Spleen (tissue), 11 donors: Measurements from ENCODE around the gene TSPAN1. TPM values are rescaled to one million over a fixed set of nuclear protein-coding genes. Genes with fewer than 3 reads are reported as not detected.

ENCODE experiments used
- DNase-seq: peaks from one replicate; pipeline ENCODE4 v3.0.0-alpha.2; 2020
- H3K27ac ChIP-seq, 8 donors: fragments of 200-600 bp; sonication (generic) in 7 of 8; 1 replicate in 4 of 8; 2 replicates in 4 of 8; pipeline versions ENCODE4 v1.5.0 to v1.8.0; 2016 to 2021; ENCODE audit warnings: inconsistent platforms in 4 of 8, mild to moderate bottlenecking in 4 of 8, moderate library complexity in 1 of 8
- H3K27me3 ChIP-seq, 7 donors: fragments of 200-600 bp; sonication (generic) in 6 of 7; replicated peaks in 1 of 7; 1 replicate in 4 of 7; 2 replicates in 3 of 7; pipeline versions ENCODE4 v1.5.0 to v1.8.0; 2016 to 2021; ENCODE audit warnings: inconsistent platforms in 3 of 7, mild to moderate bottlenecking in 1 of 7
- H3K36me3 ChIP-seq, 6 donors: fragments of 200-600 bp; sonication (generic) in 5 of 6; 1 replicate in 4 of 6; 2 replicates in 2 of 6; pipeline versions ENCODE4 v1.5.0 to v1.8.0; 2016 to 2021; ENCODE audit warnings: inconsistent platforms in 2 of 6
- H3K4me1 ChIP-seq, 6 donors: fragments of 200-600 bp; sonication (generic) in 5 of 6; 1 replicate in 3 of 6; 2 replicates in 3 of 6; pipeline versions ENCODE4 v1.5.0 to v1.8.0; 2016 to 2021; ENCODE audit warnings: inconsistent platforms in 3 of 6
- H3K4me3 ChIP-seq, 8 donors: fragments of 200-600 bp; sonication (generic) in 7 of 8; 1 replicate in 4 of 8; 2 replicates in 4 of 8; pipeline versions ENCODE4 v1.5.0 to v1.8.0; 2016 to 2021; ENCODE audit warnings: inconsistent platforms in 4 of 8, mild to moderate bottlenecking in 4 of 8, moderate library complexity in 2 of 8
- H3K9me3 ChIP-seq, 8 donors: fragments of 200-600 bp; sonication (generic) in 7 of 8; 1 replicate in 4 of 8; 2 replicates in 4 of 8; pipeline versions ENCODE4 v1.5.0 to v1.8.0; 2016 to 2021; ENCODE audit warnings: inconsistent platforms in 4 of 8
- POLR2A ChIP-seq, 3 donors: fragments of 450-650 bp; IDR thresholded peaks; one replicate each; pipeline ENCODE4 v1.5.1; 2017; ENCODE audit warnings: antibody characterized with exemption in 3 of 3, mild to moderate bottlenecking in 1 of 3
- POLR2AphosphoS5 ChIP-seq, 3 donors: sonication (generic); formaldehyde crosslinking; IDR thresholded peaks; one replicate each; pipeline ENCODE4 v1.5.1; 2017; ENCODE audit warnings: antibody characterized with exemption in 3 of 3
- WGBS, 5 donors: extraction: QIAGEN DNeasy Blood & Tissue Kit in 3 of 5; methylation state at CpG; one replicate each; pipeline versions ENCODE4 v1.1.5 to v1.1.7; 2013 to 2018; 5-methylcytosine and 5-hydroxymethylcytosine counted together
- intact Hi-C: fragments of 100-400 bp; cut with DNase I; formaldehyde crosslinking; loops from one replicate; pipeline ENCODE4 v1.15.0; 2023; ENCODE audit warnings: low total_unique reads
- polyA plus RNA-seq, 3 donors: library from polyadenylated mRNA; stranded (reverse); fragments of 200-250 nt; gene quantifications; one replicate each; pipeline ENCODE4 v1.2.1, GENCODE V29; 2013
- total RNA-seq, 7 donors: library from RNA; depleted of rRNA in 3 of 7; stranded (reverse); fragments of >200 nt in 3 of 7; fragmentation: NEBNext Ultra II Directional in 4 of 7; extraction: Animal tissue kit (Norgen Biotek cat#: 25700) in 4 of 7; gene quantifications; one replicate each; pipeline versions ENCODE4 v1.1.0 to v1.2.1, GENCODE V29; 2016 to 2021
- TF ChIP-seq, protein P1 (sequence below), 11 experiments: fragments of 200-600 bp in 7 of 11; fragments of 450-650 bp in 4 of 11; sonication (generic) in 4 of 11; IDR thresholded peaks in 8 of 11; conservative IDR thresholded peaks in 3 of 11; 1 replicate in 7 of 11; 2 replicates in 4 of 11; pipeline versions ENCODE4 v1.4.0 to v1.8.0; 2016 to 2021; ENCODE audit warnings: antibody characterized with exemption in 11 of 11, inconsistent platforms in 4 of 11, mild to moderate bottlenecking in 1 of 11
- donor health status: healthy with polysubstance abuse.
- donor health status: DM: no; HTN: no; CAD: no; lungs with moderate emphysema.
- donor health status: DM: no; HTN: no; CAD: no.
- donor health status: Bipolar disorder and iron deficiency.
- donor health status: healthy.
- donor health status: DM: no; HTN: no; CAD: no.
- donor health status: DM: yes; HTN: yes; CAD: no.

Gene TSPAN1
- total and polyA plus RNA-seq, 10 donors, result 0.85 to 3.2 (median 1.5) TPM; not detected in 2

DNA sequence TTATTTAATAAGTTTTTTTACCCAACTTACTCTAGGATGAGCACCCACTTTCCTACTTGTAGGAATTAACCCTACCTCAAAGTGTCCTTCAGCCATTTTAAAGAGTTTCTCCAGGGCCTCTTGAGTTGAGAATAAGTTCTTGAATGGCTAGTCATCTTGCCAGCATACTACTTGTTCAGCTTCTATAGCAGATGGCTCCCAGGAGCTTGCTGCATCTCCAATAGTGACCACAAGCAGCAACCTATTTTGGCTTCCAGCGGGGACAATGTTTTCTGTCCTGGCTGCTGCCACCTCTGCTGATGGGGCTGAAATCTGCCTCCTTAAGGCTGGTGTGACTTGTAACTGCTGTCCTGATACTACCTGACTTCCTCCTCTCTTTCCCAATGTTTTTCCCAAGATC lies 21.7 kb upstream of the TSPAN1 start:
- Histone ChIP-seq H3K4me3 (no peak overlapping the region), H3K27me3 (no peaks in the 10 kb centered on the region), H3K36me3 (no peaks in the 10 kb centered on the region), H3K27ac (no peak overlapping the region), H3K4me1 (no peaks in the 10 kb centered on the region), H3K9me3 (no peaks in the 10 kb centered on the region)
- intact Hi-C loops, result no loop called here
- 97 to 100% (median 100%) methylated on average over 1 of the region's 1 CpG for WGBS, 5 donors
- TF ChIP-seq POLR2AphosphoS5 (IDR thresholded peaks at IDR 0.05) (no peak), POLR2A (IDR thresholded peaks at IDR 0.05) (no peak)
- TF ChIP-seq, protein P1, sequence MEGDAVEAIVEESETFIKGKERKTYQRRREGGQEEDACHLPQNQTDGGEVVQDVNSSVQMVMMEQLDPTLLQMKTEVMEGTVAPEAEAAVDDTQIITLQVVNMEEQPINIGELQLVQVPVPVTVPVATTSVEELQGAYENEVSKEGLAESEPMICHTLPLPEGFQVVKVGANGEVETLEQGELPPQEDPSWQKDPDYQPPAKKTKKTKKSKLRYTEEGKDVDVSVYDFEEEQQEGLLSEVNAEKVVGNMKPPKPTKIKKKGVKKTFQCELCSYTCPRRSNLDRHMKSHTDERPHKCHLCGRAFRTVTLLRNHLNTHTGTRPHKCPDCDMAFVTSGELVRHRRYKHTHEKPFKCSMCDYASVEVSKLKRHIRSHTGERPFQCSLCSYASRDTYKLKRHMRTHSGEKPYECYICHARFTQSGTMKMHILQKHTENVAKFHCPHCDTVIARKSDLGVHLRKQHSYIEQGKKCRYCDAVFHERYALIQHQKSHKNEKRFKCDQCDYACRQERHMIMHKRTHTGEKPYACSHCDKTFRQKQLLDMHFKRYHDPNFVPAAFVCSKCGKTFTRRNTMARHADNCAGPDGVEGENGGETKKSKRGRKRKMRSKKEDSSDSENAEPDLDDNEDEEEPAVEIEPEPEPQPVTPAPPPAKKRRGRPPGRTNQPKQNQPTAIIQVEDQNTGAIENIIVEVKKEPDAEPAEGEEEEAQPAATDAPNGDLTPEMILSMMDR (IDR thresholded peaks at IDR 0.05 in 8 of 11, conservative IDR thresholded peaks at IDR 0.05 in 3 of 11), result no peak
- DNase-seq, result no peak

DNA sequence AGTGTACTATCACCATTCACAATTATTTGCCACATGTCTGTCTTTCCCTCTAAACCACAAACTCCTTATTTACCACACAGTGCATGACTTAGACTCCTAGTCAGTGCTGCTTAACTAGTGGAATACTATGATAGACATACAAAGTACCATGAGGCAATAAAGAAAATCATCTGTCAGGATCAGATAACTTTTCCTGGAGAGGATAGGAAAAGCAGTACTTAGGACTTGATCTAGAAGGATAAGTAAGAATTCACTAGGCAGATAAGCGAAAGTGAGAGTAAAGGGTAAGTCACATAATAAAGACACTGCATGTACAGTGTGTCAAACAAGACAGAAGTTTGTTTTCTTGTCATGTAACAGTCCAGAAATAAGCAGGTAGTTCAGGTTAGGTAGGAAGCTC lies 21.2 kb upstream of the TSPAN1 start:
- no peaks in the 10 kb centered on the region for H3K9me3 ChIP-seq
- DNase-seq, result no peak
- H3K4me3 ChIP-seq, result no peak overlapping the region
- TF ChIP-seq POLR2AphosphoS5 (IDR thresholded peaks at IDR 0.05) (no peak), POLR2A (IDR thresholded peaks at IDR 0.05) (no peak)
- TF ChIP-seq, protein P1 (IDR thresholded peaks at IDR 0.05 in 8 of 11, conservative IDR thresholded peaks at IDR 0.05 in 3 of 11), result no peak
- no peaks in the 10 kb centered on the region for H3K36me3 ChIP-seq
- no peaks in the 10 kb centered on the region for H3K4me1 ChIP-seq
- H3K27me3 ChIP-seq, result no peaks in the 10 kb centered on the region
- intact Hi-C loops, result no loop called here
- 91 to 100% (median 97%) methylated on average over 1 of the region's 1 CpG for WGBS, 5 donors
- no peak overlapping the region for H3K27ac ChIP-seq

DNA sequence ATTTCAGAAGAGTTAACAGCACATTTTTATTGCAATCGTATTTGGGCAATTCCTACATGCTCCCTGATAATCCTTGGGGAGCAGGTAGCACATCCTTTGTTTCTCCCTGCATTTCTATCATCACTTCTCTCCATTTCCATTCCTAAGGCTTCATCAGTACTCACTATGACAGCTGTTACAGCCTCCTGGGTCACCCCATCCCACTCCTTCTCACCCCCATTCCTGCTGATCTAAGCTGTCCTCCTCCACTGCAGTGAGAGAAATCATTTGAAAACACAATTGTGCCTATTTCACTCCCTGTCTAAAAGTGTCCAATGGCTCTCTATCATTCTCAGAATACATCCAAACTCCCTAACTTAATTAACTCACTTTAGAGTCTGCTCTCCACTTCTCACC lies 17.0 kb upstream of the TSPAN1 start:
- TF ChIP-seq POLR2AphosphoS5 (IDR thresholded peaks at IDR 0.05), result no peak
- TF ChIP-seq, protein P1 (IDR thresholded peaks at IDR 0.05 in 8 of 11, conservative IDR thresholded peaks at IDR 0.05 in 3 of 11), result no peak
- Histone ChIP-seq H3K9me3 (no peaks in the 10 kb centered on the region), H3K4me3 (no peak overlapping the region), H3K27me3 (no peaks in the 10 kb centered on the region), H3K36me3 (no peaks in the 10 kb centered on the region), H3K27ac (no peak overlapping the region), H3K4me1 (no peaks in the 10 kb centered on the region)
- intact Hi-C loops, result no loop called here
- WGBS, 5 donors, result 73 to 97% (median 94%) methylated on average over 1 of the region's 1 CpG
- DNase-seq, result no peak

DNA sequence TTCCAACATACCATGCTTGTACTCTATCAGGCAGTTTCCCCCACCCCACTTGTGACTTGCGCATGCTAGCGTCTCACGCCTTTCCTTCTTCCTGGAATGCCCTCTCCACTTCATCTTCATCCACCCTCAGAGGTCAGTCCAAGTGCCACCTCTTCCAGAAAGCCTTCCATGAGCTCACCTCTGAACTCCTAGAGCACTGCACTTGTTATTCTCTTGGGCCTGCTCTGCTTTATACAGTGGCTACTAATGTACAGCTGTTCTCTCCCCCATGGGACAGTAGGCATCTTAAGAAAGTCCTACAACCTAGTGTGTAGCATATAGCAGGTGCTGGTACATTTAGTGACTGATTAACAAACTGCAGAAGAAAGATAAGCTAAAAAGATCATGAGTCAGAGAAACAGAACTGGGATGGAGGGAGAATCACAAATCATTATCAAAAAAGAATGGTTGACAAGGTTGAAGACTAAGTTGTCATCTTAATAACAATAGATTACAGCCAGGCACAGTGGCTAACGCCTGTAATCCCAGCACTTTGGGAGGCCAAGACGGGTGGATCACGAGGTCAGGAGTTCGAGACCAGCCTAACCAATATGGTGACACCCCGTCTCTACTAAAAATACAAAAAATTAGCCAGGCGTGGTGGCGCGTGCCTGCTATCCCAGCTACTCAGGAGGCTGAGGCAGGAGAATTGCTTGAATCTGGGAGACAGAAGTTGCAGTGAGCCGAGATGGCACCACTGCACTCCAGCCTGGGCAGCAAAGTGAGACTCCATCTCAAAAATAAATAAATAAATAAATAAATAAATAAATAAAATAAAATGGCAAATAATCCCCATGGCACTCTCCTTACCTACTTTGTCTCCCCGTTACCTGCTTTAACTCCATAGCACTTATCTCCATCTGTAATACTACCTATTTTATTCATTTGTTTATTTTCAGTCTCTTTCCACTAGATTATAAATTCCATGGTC lies 16.3 kb upstream of the TSPAN1 start:
- H3K4me1 ChIP-seq, result no peaks in the 10 kb centered on the region
- no peak overlapping the region for H3K4me3 ChIP-seq
- intact Hi-C loops, result no loop called here
- no peak overlapping the region for H3K27ac ChIP-seq
- H3K36me3 ChIP-seq, result no peaks in the 10 kb centered on the region
- no peaks in the 10 kb centered on the region for H3K9me3 ChIP-seq
- no peak for DNase-seq
- WGBS, 5 donors, result 89 to 96% (median 94%) methylated on average over 13 of the region's 13 CpGs
- no peaks in the 10 kb centered on the region for H3K27me3 ChIP-seq
- no peak for TF ChIP-seq POLR2AphosphoS5 (IDR thresholded peaks at IDR 0.05)
